Sigmoid colon (tissue), 4 donors: ENCODE data around the gene CCDC85C.

Experiments used
- CTCF ChIP-seq, 4 experiments: fragments of 450-650 bp in 3 of 4; fragments of 200-600 bp in 1 of 4; IDR thresholded peaks; one replicate each; pipeline ENCODE4 v1.5.1; 2016 to 2019; ENCODE audit warnings: antibody characterized with exemption in 4 of 4, mild to moderate bottlenecking in 3 of 4, moderate library complexity in 2 of 4
- POLR2AphosphoS5 ChIP-seq, 4 donors: sonication (generic); formaldehyde crosslinking; IDR thresholded peaks; one replicate each; pipeline ENCODE4 v1.6.1; 2017; ENCODE audit warnings: antibody characterized with exemption in 4 of 4

DNA sequence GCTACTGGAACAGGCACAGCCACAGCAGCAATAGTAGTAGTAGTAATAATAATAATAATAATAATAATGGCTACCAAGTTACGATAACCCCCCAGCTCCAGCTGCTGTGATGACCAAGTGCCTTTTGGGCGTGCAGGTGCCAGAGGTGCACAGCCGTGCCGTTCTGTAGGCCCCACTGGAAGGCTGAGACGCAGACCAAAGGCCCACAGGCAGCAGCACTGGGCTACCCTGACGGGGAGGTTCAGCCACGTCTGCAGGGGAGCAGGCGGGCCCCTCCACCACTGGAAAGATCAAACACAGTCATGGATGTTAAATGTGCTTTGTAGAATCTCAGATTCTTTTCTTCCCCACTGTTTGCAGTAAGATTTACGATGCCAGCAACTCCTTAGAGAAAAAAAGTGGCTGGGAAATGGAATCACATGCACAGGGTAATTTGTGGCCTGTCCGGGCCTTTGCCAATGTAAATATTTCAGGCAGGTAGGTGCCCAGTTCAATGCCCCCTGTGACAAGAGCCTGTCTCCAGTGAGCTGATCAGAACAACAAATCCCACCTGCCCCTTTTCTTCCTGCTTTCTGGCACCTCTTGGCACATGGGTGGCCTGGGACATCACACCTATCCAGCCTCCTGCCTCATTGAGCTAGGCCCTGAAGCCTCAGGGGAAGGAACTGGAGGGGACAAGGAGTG lies 32.6 kb downstream of the CCDC85C start:
- no peak for TF ChIP-seq CTCF (IDR thresholded peaks at IDR 0.05)
- peak; percentile 67 to 80 (median 73) for TF ChIP-seq POLR2AphosphoS5 (IDR thresholded peaks at IDR 0.05)
